HCT116 (cell line): ENCODE data around the gene SAPCD2. TPM values are rescaled to one million over a fixed set of nuclear protein-coding genes. Genes with fewer than 3 reads are reported as not detected.

Experiments
- ATAC-seq: fragments of 200-7000 bp; cut with Tn5 transposase; 2 replicates; pipeline ENCODE4 v1.9.1; 2020; ENCODE audit warnings: mild to moderate bottlenecking, moderate library complexity
- BruUV-seq: library from RNA; stranded (reverse); fragments of 400-500 nt; replicated peaks from 2 replicates; lab custom pipeline; 2021; lab: Mats Ljungman, UMichigan
- CTCF ChIA-PET: fragments of 300-600 bp; sonication (Branson Sonifier 250); formaldehyde crosslinking; loops from one replicate; lab custom pipeline; 2021; ENCODE audit warnings: antibody characterized with exemption; lab: Charles Lee
- POLR2A ChIA-PET: fragments of 300-600, 350-600 bp; sonication (Branson Sonifier 250); formaldehyde crosslinking; loops from one replicate; lab custom pipeline; 2021; ENCODE audit warnings: antibody characterized with exemption; lab: Charles Lee
- RAD21 ChIA-PET, 2 experiments: fragments of 300-600 bp; sonication (Branson Sonifier 250); formaldehyde crosslinking; loops; one replicate each; lab custom pipeline; 2023; ENCODE audit warnings: low total read pairs in 2 of 2; ENCODE audit not compliant: uncharacterized antibody in 2 of 2, unreplicated experiment in 2 of 2, low non-redundant PET in 1 of 2; lab: Charles Lee
- DNase-seq: peaks from one replicate; pipeline ENCODE4 v3.0.0-alpha.2; 2010; ENCODE audit warnings: low read depth, low spot score
- H2AFZ ChIP-seq: fragments of 200-600 bp; shearing (Covaris generic), sonication (generic); 2 replicates; pipeline ENCODE4 v1.6.1; 2017; ENCODE audit warnings: low read depth, mixed run types, mixed read lengths, antibody characterized with exemption, low read length; ENCODE audit not compliant: poor library complexity, severe bottlenecking
- H3K27ac ChIP-seq: 2 replicates; pipeline ENCODE4 v1.5.1; 2012; ENCODE audit warnings: low read depth, low read length
- H3K27me3 ChIP-seq: fragments of 200-600 bp; sonication (generic); 2 replicates; pipeline ENCODE4 v1.6.1; 2016; ENCODE audit warnings: mixed run types, low read length, mixed read lengths; ENCODE audit not compliant: insufficient read depth
- H3K36me3 ChIP-seq, 2 experiments: fragments of 200-500 bp in 1 of 2; fragments of 200-600 bp in 1 of 2; sonication (Bioruptor generic) in 1 of 2; sonication (generic) in 1 of 2; 2 replicates each; pipeline versions ENCODE4 v1.5.1 to v1.6.1; 2014 to 2016; ENCODE audit warnings: low read length in 2 of 2, inconsistent platforms in 1 of 2, mixed read lengths in 1 of 2, mixed run types in 1 of 2; ENCODE audit not compliant: insufficient read depth in 2 of 2, control insufficient read depth in 1 of 2
- H3K4me1 ChIP-seq, 2 experiments: fragments of 200-600 bp in 1 of 2; sonication (generic) in 1 of 2; 2 replicates each; pipeline versions ENCODE4 v1.5.1 to v1.6.1; 2012 to 2017; ENCODE audit warnings: low read length in 2 of 2, inconsistent platforms in 1 of 2, mild to moderate bottlenecking in 1 of 2, mixed read lengths in 1 of 2, mixed run types in 1 of 2, moderate library complexity in 1 of 2; ENCODE audit not compliant: insufficient read depth in 2 of 2, control insufficient read depth in 1 of 2
- H3K4me2 ChIP-seq: fragments of 200-600 bp; sonication (generic); 2 replicates; pipeline ENCODE4 v1.6.1; 2017; ENCODE audit warnings: mixed run types, low read length, mixed read lengths
- H3K4me3 ChIP-seq, 2 experiments: fragments of 200-600 bp in 1 of 2; sonication (generic) in 1 of 2; replicated peaks in 1 of 2; 2 replicates each; pipeline ENCODE4 v1.5.1; 2011 to 2016; ENCODE audit warnings: low read length in 2 of 2, control low read depth in 1 of 2, low read depth in 1 of 2, mild to moderate bottlenecking in 1 of 2, mixed read lengths in 1 of 2, mixed run types in 1 of 2
- H3K79me2 ChIP-seq: fragments of 200-600 bp; sonication (generic); 2 replicates; pipeline ENCODE4 v1.6.1; 2017; ENCODE audit warnings: mild to moderate bottlenecking, mixed run types, low read length, moderate library complexity, mixed read lengths; ENCODE audit not compliant: insufficient read depth
- H3K9ac ChIP-seq: fragments of 200-600 bp; sonication (generic); 2 replicates; pipeline ENCODE4 v1.6.1; 2016; ENCODE audit warnings: low read length, mixed read lengths
- H3K9me2 ChIP-seq: fragments of 200-600 bp; sonication (generic), shearing (Covaris generic); 2 replicates; pipeline ENCODE4 v1.6.1; 2017; ENCODE audit warnings: mixed run types, mild to moderate bottlenecking, moderate library complexity; ENCODE audit not compliant: insufficient read depth
- H3K9me3 ChIP-seq, 2 experiments: fragments of 200-500 bp in 1 of 2; fragments of 200-600 bp in 1 of 2; sonication (Bioruptor generic) in 1 of 2; sonication (generic) in 1 of 2; 2 replicates each; pipeline ENCODE4 v1.6.1; 2014 to 2017; ENCODE audit warnings: low read length in 2 of 2, mixed read lengths in 2 of 2, inconsistent platforms in 1 of 2, low read depth in 1 of 2, mild to moderate bottlenecking in 1 of 2, mixed run types in 1 of 2, moderate library complexity in 1 of 2; ENCODE audit not compliant: control insufficient read depth in 1 of 2, insufficient read depth in 1 of 2
- H4K20me1 ChIP-seq: fragments of 200-600 bp; sonication (generic), shearing (Covaris generic); 2 replicates; pipeline ENCODE4 v1.6.1; 2017; ENCODE audit warnings: mixed run types, mild to moderate bottlenecking, moderate library complexity; ENCODE audit not compliant: insufficient read depth
- EGR1 ChIP-seq: IDR thresholded peaks from 2 replicates; pipeline ENCODE4 v1.6.1; 2012; ENCODE audit warnings: low read depth
- ELF1 ChIP-seq: IDR thresholded peaks from 2 replicates; pipeline ENCODE4 v1.6.1; 2012; ENCODE audit warnings: low read depth, borderline replicate concordance
- EZH2 ChIP-seq: fragments of 200-600 bp; sonication (generic); IDR thresholded peaks from 2 replicates; pipeline ENCODE4 v1.6.1; 2017; ENCODE audit warnings: antibody characterized with exemption, mixed run types
- POLR2AphosphoS5 ChIP-seq: IDR thresholded peaks from 2 replicates; pipeline ENCODE4 v1.6.1; 2011; ENCODE audit warnings: mild to moderate bottlenecking, low read depth, low read length, moderate library complexity
- RAD21 ChIP-seq: IDR thresholded peaks from 2 replicates; pipeline ENCODE4 v1.6.1; 2012; ENCODE audit warnings: low read depth, mild to moderate bottlenecking
- SP1 ChIP-seq: IDR thresholded peaks from 2 replicates; pipeline ENCODE4 v1.6.1; 2012; ENCODE audit warnings: low read depth
- YY1 ChIP-seq: IDR thresholded peaks from 2 replicates; pipeline ENCODE4 v1.6.1; 2011; ENCODE audit warnings: low read length, low read depth, moderate library complexity, mild to moderate bottlenecking; ENCODE audit not compliant: insufficient replicate concordance; ENCODE audit errors: extremely low read depth
- ZFX ChIP-seq: fragments of 450-650 bp; IDR thresholded peaks from 2 replicates; pipeline ENCODE4 v1.6.1; 2017
- ZNF274 ChIP-seq: fragments of 200-500 bp; sonication (Bioruptor generic); IDR thresholded peaks from 2 replicates; pipeline ENCODE4 v1.6.1; 2014; ENCODE audit warnings: mild to moderate bottlenecking, low read depth, low read length, inconsistent platforms
- intact Hi-C: fragments of 100-400 bp; cut with micrococcal nuclease; formaldehyde crosslinking; loops from 2 replicates; pipeline ENCODE4 v1.10.0; 2022
- total RNA-seq: library from RNA; stranded (reverse); gene quantifications from one replicate; pipeline ENCODE4 v1.2.1, GENCODE V29; 2021; ENCODE audit not compliant: unreplicated experiment
- TF ChIP-seq, protein P1 (sequence below): IDR thresholded peaks from 2 replicates; pipeline ENCODE4 v1.6.1; 2012
- TF ChIP-seq, protein P2 (sequence below): IDR thresholded peaks from 2 replicates; pipeline ENCODE4 v1.6.1; 2012; ENCODE audit warnings: low read depth

The SAPCD2 gene
- total RNA-seq, 1 experiment from 2014 or later, result 71.7 TPM

DNA sequence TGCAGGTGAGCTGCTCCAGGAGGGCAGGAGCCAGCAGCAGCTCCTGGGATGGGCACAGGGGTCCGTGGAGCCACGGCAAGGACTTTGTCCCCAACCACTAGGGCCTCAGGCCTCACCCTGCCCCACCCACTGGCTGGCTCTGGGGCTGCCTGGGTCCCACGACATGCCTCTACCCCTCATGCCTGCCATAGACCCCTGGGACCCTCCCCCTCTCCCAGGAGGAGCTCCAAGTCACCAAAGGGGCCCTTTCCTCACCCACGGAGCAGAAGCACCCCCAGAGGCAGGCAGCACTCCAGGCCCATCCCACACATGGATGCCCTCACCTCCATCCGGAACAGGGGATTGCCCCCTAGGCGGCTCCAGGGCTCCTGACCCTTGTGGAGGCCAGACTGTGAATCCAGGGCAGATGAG is 48.8 kb downstream of the SAPCD2 start (continued):
- TF ChIP-seq ZNF274 (no peak), SP1 (no peak), ZFX (no peak)

DNA sequence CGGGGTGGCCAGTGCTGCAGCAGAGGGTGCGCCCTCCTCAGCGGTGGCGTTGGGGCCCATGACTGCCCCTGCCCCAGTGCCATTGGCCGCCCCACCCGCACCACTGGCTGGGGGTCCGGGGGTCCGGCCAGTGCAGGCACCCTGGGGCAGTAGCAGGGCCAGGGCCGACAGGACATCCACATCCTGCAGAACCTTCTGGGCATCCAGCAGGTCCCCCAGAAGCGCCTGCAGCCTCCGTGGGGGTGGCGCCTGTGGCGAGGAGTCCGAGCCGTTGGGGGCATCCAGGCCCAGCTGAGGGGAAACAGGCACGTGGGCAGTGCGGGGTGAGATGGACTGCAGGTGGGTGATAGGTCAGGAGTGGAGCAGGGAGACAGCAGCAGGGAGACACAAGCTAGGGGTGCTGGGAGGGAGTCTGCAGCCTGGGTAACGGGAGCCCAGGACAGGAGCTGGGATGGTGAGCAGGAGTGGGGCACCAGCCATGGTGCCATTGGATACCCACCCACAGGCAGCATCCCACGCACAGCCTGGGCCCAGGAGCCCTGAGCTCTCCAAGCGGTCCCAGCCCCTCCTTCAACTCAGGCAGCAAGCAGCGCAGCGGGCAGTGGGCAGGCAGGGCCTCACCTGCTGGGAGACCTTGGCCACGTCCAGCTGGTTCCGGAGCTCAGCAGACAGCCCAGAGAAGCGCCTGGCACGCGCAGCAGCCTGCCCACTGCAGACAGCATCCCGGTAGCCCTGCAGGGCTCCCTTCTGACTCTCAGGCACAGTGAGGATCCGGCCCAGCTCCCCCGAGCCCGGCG is 49.4 kb downstream of the SAPCD2 start:
- Histone ChIP-seq H3K4me2 (no peak overlapping the region), H3K9ac (no peak overlapping the region), H3K27ac (peak overlapping the region; percentile 11; the same call in 1 of the 2 replicates), H3K27me3 (no peaks in the 10 kb centered on the region), H4K20me1 (no peaks in the 10 kb centered on the region), H3K9me2 (no peaks in the 10 kb centered on the region), H3K36me3 (peaks cover 15 to 16% of the 10 kb centered on the region in 2 experiments; a peak in 2 of 4 replicates), H3K4me1 (peaks cover 17 to 25% of the 10 kb centered on the region in 2 experiments; a peak in 3 of 4 replicates), H2AFZ (no peak overlapping the region), H3K79me2 (peaks cover 14% of the 10 kb centered on the region), H3K9me3 (no peaks in the 10 kb centered on the region), H3K4me3 (no peak overlapping the region)
- DNase-seq, result no peak
- ChIA-PET CTCF (interaction anchor here (1.3 to 1.8 kb wide), 3 partner anchors 14 to 47 kb away, joined by 3 to 14 read pairs (median 6); partner anchors contain the start of gene NPDC1), POLR2A (no interaction called here), RAD21 (no interaction called here)
- ATAC-seq, result no peak
- intact Hi-C loops, result no loop called here
- TF ChIP-seq POLR2AphosphoS5 (no peak), ZFX (no peak), SP1 (no peak), ZNF274 (no peak), EZH2 (no peak), YY1 (no peak), RAD21 (no peak), EGR1 (no peak), ELF1 (no peak)
- TF ChIP-seq, protein P1, sequence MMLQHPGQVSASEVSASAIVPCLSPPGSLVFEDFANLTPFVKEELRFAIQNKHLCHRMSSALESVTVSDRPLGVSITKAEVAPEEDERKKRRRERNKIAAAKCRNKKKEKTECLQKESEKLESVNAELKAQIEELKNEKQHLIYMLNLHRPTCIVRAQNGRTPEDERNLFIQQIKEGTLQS, result no peak
- TF ChIP-seq, protein P2, sequence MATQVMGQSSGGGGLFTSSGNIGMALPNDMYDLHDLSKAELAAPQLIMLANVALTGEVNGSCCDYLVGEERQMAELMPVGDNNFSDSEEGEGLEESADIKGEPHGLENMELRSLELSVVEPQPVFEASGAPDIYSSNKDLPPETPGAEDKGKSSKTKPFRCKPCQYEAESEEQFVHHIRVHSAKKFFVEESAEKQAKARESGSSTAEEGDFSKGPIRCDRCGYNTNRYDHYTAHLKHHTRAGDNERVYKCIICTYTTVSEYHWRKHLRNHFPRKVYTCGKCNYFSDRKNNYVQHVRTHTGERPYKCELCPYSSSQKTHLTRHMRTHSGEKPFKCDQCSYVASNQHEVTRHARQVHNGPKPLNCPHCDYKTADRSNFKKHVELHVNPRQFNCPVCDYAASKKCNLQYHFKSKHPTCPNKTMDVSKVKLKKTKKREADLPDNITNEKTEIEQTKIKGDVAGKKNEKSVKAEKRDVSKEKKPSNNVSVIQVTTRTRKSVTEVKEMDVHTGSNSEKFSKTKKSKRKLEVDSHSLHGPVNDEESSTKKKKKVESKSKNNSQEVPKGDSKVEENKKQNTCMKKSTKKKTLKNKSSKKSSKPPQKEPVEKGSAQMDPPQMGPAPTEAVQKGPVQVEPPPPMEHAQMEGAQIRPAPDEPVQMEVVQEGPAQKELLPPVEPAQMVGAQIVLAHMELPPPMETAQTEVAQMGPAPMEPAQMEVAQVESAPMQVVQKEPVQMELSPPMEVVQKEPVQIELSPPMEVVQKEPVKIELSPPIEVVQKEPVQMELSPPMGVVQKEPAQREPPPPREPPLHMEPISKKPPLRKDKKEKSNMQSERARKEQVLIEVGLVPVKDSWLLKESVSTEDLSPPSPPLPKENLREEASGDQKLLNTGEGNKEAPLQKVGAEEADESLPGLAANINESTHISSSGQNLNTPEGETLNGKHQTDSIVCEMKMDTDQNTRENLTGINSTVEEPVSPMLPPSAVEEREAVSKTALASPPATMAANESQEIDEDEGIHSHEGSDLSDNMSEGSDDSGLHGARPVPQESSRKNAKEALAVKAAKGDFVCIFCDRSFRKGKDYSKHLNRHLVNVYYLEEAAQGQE, result no peak
- BruUV-seq, result no TSS peak
